ENCODE measurements around the gene BGN. TPM values are rescaled to one million over a fixed set of nuclear protein-coding genes. Genes with fewer than 3 reads are reported as not detected.
A peak's percentile ranks its signal among the peaks of the same experiment; 100 is the strongest.

Gene BGN
- total RNA-seq, 1 experiment from 2014 or later: 2.9 TPM

DNA sequence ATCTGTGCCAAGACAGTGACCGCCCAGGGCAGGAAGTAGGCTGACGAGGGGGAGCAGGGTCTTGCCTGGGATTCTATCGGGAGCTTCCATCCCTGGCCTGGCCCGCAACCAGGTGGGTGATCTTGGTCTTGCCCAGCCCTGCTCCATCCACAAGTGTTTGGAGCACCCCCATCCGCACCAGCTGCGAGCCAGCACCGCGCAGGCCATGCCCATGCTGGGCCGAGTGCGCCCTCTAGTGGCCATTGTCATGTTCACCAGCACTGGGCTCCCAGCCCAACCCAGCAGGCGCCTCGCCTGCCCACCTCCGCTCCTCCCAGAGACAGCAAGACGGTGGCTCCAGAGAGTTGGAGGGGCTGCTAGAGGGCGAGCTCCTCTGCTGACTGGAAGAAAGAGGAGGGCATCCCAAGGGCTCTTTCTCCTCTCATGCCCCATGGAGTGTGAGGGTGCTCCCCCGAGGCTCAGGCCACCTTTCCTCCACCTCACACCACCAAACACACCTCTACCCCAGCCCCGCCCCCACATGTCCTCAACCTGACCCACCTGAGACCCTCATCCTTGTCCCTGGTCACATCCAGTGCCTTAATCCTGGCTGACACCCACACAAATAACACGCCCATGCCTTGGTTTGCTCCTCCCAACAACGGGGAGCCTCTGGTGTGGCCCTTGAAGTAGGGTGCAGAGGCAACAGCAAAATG is 12.9 kb downstream of the BGN start:
- Histone ChIP-seq H3K4me3 (ENCODE audit: low read depth in 2 of 2, low read length in 2 of 2) (peak overlapping the region in 1 of 2 experiments; percentile 17; a peak in 2 of 4 replicates), H3K27me3 (ENCODE audit: control insufficient read depth, insufficient read depth, low read length) (no peaks in the 10 kb centered on the region), H3K27ac (ENCODE audit: low read length) (0 out of 2 replicates have a peak overlapping the region, but pooled peaks have one; percentile 7), H3K9me3 (ENCODE audit: control insufficient read depth, insufficient read depth, low read depth, low read length) (no peaks in the 10 kb centered on the region), H3K36me3 (ENCODE audit: control insufficient read depth, insufficient read depth, low read length) (no peaks in the 10 kb centered on the region), H3K4me1 (ENCODE audit: control insufficient read depth, insufficient read depth, low read length) (no peaks in the 10 kb centered on the region)
- ChIA-PET CTCF (interaction anchor here (0.6 to 3.2 kb wide), 5 partner anchors 8 to 140 kb away, joined by 3 to 14 read pairs (median 4); partner anchors contain the start of genes DUSP9 and HAUS7), POLR2A (no interaction called here)
- peak; percentile 96 for ATAC-seq
- no TSS peak for BruUV-seq (replicated peaks)
- in situ Hi-C loops (cut with HindIII; ENCODE audit: low pct_unique_long_range_greater_than_20kb, low sequenced_read_pairs): no loop called here
- peak; percentile 12 for DNase-seq (ENCODE audit: low read depth, low spot score)
- intact Hi-C loops (cut with micrococcal nuclease; ENCODE audit: unreplicated experiment): loop anchor here (1.0 to 5.0 kb wide), 2 partner anchors 46 to 475 kb away; no protein-coding TSS in a partner anchor
- TF ChIP-seq, protein P1, sequence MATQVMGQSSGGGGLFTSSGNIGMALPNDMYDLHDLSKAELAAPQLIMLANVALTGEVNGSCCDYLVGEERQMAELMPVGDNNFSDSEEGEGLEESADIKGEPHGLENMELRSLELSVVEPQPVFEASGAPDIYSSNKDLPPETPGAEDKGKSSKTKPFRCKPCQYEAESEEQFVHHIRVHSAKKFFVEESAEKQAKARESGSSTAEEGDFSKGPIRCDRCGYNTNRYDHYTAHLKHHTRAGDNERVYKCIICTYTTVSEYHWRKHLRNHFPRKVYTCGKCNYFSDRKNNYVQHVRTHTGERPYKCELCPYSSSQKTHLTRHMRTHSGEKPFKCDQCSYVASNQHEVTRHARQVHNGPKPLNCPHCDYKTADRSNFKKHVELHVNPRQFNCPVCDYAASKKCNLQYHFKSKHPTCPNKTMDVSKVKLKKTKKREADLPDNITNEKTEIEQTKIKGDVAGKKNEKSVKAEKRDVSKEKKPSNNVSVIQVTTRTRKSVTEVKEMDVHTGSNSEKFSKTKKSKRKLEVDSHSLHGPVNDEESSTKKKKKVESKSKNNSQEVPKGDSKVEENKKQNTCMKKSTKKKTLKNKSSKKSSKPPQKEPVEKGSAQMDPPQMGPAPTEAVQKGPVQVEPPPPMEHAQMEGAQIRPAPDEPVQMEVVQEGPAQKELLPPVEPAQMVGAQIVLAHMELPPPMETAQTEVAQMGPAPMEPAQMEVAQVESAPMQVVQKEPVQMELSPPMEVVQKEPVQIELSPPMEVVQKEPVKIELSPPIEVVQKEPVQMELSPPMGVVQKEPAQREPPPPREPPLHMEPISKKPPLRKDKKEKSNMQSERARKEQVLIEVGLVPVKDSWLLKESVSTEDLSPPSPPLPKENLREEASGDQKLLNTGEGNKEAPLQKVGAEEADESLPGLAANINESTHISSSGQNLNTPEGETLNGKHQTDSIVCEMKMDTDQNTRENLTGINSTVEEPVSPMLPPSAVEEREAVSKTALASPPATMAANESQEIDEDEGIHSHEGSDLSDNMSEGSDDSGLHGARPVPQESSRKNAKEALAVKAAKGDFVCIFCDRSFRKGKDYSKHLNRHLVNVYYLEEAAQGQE (IDR thresholded peaks at IDR 0.05; ENCODE audit: insufficient read depth in 1 of 2, low read depth in 2 of 2, low read length in 1 of 2): 0 out of 4 replicates have a peak, but pooled peaks of 1 of the 2 experiments have one; percentile 40
- TF ChIP-seq TCF7L2 (IDR thresholded peaks at IDR 0.05; ENCODE audit: low read depth, low read length): no peak

- no peaks in the 10 kb centered on the region for H3K36me3 ChIP-seq (ENCODE audit: control insufficient read depth, insufficient read depth, low read length)
- in situ Hi-C loops (cut with HindIII; ENCODE audit: low pct_unique_long_range_greater_than_20kb, low sequenced_read_pairs) (no loop called here), intact Hi-C loops (cut with micrococcal nuclease; ENCODE audit: unreplicated experiment) (loop anchor here (5.0 kb wide), 1 partner anchor 477 kb away; no protein-coding TSS in a partner anchor)
- no peak overlapping the region for H3K27ac ChIP-seq (ENCODE audit: low read length)
- no peak overlapping the region for H3K4me3 ChIP-seq (ENCODE audit: low read depth in 2 of 2, low read length in 2 of 2)
- no peak for DNase-seq (ENCODE audit: low read depth, low spot score)
- TF ChIP-seq POLR2AphosphoS5 (IDR thresholded peaks at IDR 0.05; ENCODE audit: low read depth, low read length) (no peak), CTCF (IDR thresholded peaks at IDR 0.05) (no peak), TCF7L2 (IDR thresholded peaks at IDR 0.05; ENCODE audit: low read depth, low read length) (no peak)
- no peaks in the 10 kb centered on the region for H3K4me1 ChIP-seq (ENCODE audit: control insufficient read depth, insufficient read depth, low read length)
- ChIA-PET POLR2A (no interaction called here), CTCF (interaction anchor here (0.7 kb wide), 1 partner anchor 103 kb away, joined by 4 read pairs; no protein-coding TSS in a partner anchor)
- H3K9me3 ChIP-seq (ENCODE audit: control insufficient read depth, insufficient read depth, low read depth, low read length): no peaks in the 10 kb centered on the region
- no peaks in the 10 kb centered on the region for H3K27me3 ChIP-seq (ENCODE audit: control insufficient read depth, insufficient read depth, low read length)
- ATAC-seq: no peak
- BruUV-seq (replicated peaks): no TSS peak
Measured at GRCh38 chrX:153509592-153509991, 14.8 kb downstream of the BGN start.

DNA sequence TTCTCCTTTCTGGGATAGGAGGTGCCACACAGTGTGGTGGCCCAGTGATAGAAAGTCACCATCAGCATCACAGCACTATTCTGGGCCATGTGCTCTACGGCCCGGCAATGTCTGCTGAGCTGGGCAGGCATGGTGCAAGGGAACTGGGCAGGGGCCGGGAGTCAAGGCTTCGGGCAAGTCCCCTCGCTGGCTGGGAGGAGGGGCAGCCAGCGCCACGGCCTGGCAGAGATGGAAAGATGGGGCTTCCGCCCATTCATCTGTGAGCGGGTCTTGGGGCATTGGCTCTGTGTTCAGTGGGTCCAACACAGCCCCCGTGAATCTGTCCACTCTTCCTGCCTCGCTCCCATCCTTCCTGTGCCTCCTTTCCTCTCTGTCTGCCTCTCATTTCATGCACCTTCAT is 15.6 kb downstream of the BGN start:
- no peak overlapping the region for H3K4me3 ChIP-seq (ENCODE audit: low read depth in 2 of 2, low read length in 2 of 2)
- DNase-seq (ENCODE audit: low read depth, low spot score): no peak
- ChIA-PET CTCF (no interaction called here), POLR2A (no interaction called here)
- no peaks in the 10 kb centered on the region for H3K4me1 ChIP-seq (ENCODE audit: control insufficient read depth, insufficient read depth, low read length)
- ATAC-seq: no peak
- intact Hi-C loops (cut with micrococcal nuclease; ENCODE audit: unreplicated experiment): no loop called here
- no TSS peak for BruUV-seq (replicated peaks)
- no peaks in the 10 kb centered on the region for H3K27me3 ChIP-seq (ENCODE audit: control insufficient read depth, insufficient read depth, low read length)
- no peaks in the 10 kb centered on the region for H3K9me3 ChIP-seq (ENCODE audit: control insufficient read depth, insufficient read depth, low read depth, low read length)
- no peak for TF ChIP-seq TCF7L2 (IDR thresholded peaks at IDR 0.05; ENCODE audit: low read depth, low read length)
- TF ChIP-seq, protein P1 (IDR thresholded peaks at IDR 0.05; ENCODE audit: insufficient read depth in 1 of 2, low read depth in 2 of 2, low read length in 1 of 2): no peak
- TF ChIP-seq SIN3A (IDR thresholded peaks at IDR 0.05; ENCODE audit: borderline replicate concordance, insufficient read depth, low read depth, low read length): no peak
- TF ChIP-seq CTCF (IDR thresholded peaks at IDR 0.05): no peak
- TF ChIP-seq POLR2AphosphoS5 (IDR thresholded peaks at IDR 0.05; ENCODE audit: low read depth, low read length): no peak
- no peaks in the 10 kb centered on the region for H3K36me3 ChIP-seq (ENCODE audit: control insufficient read depth, insufficient read depth, low read length)
- in situ Hi-C loops (cut with HindIII; ENCODE audit: low pct_unique_long_range_greater_than_20kb, low sequenced_read_pairs): no loop called here
- H3K27ac ChIP-seq (ENCODE audit: low read length): no peak overlapping the region

Measured in Panc1 (cell line).